LHCN-M2 (cell line): ENCODE measurements around the gene USHBP1. TPM values are rescaled to one million over a fixed set of nuclear protein-coding genes. Genes with fewer than 3 reads are reported as not detected.
A peak's percentile ranks its signal among the peaks of the same experiment; 100 is the strongest.

Experiments used
- DNase-seq: peaks from one replicate; pipeline ENCODE4 v3.0.0-alpha.2; 2012; ENCODE audit warnings: low read depth
- polyA plus RNA-seq: library from polyadenylated mRNA; unstranded; fragments of >200 nt; gene quantifications from one replicate; pipeline ENCODE4 v1.2.1, GENCODE V29; 2012; ENCODE audit warnings: missing spikeins
- total RNA-seq: library from RNA; depleted of rRNA; stranded (reverse); fragments of >200 nt; gene quantifications from 2 replicates; pipeline ENCODE4 v1.2.3, GENCODE V29; 2014; rRNA removed

Gene USHBP1, protein sequence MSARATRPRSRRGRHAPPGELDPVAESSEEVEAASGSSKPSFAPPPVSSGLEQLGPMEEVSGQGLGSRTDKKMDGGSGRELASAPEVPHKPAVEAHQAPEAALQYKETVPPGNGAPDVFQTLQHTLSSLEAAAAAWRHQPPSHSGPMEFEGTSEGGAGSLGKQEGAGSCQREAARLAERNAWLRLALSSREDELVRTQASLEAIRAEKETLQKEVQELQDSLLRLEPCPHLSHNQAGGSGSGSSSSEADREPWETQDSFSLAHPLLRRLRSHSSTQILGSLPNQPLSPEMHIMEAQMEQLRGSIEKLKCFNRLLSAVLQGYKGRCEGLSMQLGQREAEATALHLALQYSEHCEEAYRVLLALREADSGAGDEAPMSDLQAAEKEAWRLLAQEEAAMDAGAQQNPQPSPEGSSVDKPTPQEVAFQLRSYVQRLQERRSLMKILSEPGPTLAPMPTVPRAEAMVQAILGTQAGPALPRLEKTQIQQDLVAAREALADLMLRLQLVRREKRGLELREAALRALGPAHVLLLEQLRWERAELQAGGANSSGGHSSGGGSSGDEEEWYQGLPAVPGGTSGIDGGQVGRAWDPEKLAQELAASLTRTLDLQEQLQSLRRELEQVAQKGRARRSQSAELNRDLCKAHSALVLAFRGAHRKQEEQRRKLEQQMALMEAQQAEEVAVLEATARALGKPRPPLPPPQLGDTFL
- not detected in 2 replicates for total RNA-seq
- polyA plus RNA-seq: not detected

DNA sequence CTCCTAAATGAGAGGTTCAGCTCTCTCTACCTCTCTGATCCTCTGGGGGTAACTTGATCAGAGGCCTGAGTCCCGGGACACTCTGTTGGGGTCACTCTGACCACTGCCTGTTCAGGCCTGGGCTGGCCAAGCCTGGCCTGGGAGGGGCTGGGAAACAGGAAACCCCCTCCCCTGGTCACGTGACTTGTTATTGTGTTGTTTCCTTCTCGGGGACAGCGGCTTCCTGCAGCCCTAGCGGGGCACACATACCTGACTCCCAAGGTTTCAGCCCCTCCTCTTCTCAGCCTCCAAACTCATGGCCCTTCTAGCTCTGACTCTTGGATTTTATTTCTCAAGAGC lies at the start of gene USHBP1:
Gene USHBP1, minus strand, starts transcription at position 105 of the 339 bp plus-strand sequence. CDS start 446 bp downstream, outside the sequence.
- DNase-seq: no peak

DNA sequence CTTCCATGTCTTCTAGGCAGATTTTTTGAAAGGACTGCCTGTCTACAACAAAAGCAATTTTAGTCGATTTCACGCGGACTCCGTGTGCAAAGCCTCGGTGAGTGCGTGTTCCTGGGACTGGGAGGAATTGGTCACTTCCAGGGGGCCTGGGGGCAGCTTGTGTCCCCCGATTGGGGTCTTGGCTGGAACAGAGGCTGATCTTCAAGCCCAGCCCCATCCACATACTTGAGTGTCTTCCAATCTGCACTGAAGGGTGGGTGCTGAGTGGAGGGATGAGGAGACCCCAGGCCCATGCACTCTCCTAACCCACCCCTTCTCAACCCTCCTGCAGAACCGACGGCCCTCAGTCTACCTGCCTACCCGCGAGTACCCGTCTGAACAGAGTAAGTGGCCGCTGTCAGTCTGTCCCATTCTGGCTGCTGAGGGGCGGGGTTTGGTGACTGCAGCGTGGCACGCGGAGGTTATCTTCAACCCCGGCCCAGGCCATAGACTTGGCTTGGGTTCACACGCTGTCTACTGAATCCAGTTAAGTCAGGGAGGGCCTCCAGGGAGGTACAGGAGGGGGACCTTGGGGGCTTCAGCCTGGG lies 49.6 kb upstream of the USHBP1 start:
- no peak for DNase-seq

DNA sequence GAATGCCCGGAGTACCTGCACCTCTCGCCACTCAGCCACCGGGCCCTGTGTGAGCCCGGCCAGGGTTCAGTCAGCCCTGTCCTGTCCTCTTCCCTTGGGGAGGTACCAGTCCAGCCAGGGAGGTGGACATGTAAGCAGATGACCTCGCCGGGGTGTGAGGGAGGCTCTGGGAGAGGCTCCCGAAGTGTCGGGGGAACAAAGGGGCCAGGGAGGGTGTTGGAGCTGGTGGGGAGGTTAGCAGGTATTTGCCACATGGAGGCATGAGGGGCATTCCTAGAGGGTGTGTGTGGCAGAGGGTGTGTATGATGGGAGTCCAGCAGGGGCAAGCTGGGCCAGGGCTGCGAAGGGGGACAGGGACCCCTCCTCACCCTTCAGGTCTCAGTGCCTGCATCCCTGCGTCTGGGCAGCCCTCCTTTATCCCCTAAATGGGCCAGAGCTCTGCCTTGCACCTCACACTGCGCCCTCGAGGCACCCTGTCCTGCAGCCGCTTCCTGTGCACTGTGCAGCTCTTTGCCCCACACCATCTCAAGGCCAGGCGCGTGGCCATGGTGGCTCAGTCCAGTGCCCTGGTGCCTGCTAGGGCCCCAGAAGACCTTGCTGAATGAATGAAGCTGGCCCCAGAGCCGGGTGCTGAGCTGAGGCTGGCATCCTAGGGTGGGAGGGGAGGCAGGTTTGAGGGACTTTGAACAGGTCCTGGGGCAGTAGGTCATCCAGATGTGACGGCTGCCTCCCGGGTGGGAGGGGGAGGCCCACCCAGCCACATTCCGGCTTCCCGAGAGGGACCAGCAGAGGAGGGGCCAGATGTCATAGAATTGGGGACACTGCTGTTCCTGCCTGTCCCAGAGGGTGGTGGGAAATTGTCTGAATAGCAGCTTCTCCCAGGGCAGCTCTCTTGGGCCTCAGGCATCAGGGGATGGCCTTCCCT lies 47.9 kb upstream of the USHBP1 start:
- DNase-seq: no peak

DNA sequence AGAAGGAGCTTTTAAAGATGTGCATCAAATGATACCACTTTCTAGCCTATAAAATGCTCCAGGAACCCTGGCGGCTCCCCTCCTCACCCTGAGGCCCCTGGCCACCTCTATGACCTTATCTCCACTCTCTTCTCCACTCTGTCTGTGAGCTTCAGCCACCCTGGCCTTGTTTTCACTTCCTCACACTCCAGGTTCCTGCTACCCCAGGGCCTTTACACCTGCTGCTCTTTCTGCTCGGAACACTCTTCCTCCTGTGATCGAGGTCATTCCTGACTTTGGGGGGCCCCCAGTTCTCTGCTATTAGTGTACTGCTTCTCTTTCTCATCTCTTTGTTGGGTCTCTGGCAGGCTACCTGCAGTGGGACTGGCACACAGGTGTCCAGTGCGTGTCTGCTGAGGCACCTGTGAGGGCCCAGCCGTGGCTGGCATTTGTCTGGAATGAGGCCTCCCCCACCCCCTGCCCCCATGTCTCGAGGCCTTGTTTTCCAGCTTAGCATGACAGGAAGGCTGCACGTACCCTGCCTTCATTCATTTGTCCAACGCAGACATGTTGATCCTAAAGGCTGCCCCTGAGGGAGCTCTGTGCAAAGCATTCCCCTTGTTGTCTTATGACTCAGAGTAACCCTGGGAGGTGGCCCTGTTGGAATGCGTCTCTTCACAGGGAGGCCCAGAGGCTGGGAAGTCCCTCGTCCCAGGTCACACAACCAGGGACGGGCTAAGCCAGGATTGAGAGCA lies 47.1 kb upstream of the USHBP1 start:
- DNase-seq: peak; percentile 40

DNA sequence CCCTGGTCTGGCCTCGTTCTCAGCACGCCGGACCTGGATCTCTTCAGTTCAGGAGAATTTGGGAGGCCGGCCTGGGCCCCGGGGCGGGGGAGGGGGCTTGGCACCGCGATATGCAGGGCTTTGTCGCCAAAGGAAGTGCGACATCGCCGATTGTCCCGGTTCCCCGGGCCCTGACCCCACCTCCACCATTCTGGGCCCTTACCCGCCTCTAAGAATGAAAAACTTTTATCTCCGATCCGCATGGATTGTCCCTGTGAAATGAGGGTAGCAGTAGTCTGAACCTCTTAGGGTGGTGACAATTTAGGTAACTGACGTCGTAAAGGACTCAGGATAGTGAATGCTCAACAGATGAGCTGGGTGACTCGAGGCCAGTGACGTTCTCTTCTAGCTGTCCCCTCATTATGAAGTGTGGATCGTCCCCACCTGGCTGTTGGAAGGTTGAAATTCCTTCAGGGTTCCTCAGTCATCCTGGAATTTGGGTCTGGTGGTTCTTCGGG lies 45.5 kb upstream of the USHBP1 start:
- DNase-seq: no peak

DNA sequence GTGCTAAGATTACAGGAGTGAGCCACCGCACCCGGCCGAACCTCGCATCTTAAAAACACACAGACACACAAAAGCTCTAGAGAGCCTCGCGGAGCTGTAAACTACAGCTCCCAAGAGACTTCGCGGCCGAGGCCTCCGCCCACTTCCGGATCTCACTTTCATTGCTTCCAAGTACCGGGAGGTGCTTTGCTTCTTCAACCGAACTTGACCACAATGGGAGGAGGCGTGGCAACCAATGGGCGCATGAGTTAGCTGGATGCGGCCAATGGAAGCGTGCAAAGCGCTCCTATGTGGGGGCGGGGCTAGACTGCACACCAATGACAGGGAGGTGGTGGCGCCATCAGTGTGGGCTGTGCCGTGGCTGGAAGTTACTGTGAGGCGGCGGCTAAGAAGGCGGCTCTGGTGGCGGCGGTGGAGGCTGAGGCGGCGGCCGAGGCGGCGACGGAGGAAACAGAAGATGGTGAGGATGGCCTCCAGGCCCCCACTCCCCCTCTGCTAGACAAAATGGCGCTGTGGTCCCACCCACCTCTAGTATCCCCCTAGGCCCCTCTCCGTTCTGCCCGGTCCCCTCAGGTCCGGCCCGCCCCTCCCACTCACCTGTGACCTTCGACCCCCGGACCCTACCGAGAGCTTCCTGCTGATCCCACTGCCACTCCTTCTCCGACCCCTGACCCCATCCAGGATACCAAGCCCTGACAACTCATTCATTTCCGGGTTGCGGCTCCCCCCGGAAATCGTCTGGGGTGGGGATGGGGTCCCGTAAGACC lies 44.8 kb upstream of the USHBP1 start, which contains the start of gene DDA1:
Gene DDA1, plus strand, starts transcription at position 366 of the 767 bp plus-strand sequence. Its CDS starts 92 bp downstream, at position 458.
- peak; percentile 100 for DNase-seq

DNA sequence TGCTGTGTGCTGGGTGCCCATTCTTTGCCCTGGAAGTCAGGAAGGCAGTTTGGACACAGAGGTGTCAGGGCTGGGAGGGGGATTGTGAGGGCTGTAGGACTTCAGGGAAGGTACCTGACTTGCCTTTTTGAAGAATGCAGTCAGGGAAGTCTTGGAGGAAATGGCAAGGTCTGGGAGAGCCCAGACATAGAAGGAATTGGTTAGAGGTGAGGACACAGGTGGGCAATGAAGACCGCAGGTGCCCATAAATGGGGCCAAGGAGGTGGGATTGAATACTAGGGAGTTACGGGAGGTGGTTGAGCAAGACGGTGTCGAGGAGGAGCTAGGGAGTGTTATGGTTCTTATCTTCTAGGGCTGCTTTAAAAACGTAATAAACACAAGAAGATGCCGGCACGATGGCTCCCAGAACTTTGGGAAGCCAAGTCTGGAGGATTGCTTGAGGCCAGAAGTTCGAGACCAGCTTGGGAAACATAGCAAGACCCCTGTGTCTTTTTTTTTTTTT lies 43.4 kb upstream of the USHBP1 start:
- no peak for DNase-seq

DNA sequence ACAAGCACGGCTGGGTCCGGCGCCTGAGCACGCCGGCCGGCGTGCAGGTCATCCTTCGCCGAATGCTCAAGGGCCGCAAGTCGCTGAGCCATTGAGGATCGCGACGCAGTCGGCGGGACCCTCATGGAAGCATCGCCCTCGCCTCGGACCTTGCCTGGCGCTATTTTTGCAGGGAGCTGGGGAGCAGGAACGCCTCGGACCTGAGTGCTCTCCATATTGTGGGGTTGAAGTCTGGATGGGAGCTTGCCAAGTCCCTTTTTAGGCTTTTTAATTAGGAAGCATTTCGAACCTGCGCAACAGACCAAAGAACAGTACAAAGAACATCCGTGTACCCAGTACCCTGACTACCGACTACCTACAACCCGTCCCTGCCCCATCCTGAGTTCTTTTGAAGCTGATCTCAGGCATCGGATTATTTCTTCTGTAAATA lies 41.8 kb upstream of the USHBP1 start:
- DNase-seq: no peak

DNA sequence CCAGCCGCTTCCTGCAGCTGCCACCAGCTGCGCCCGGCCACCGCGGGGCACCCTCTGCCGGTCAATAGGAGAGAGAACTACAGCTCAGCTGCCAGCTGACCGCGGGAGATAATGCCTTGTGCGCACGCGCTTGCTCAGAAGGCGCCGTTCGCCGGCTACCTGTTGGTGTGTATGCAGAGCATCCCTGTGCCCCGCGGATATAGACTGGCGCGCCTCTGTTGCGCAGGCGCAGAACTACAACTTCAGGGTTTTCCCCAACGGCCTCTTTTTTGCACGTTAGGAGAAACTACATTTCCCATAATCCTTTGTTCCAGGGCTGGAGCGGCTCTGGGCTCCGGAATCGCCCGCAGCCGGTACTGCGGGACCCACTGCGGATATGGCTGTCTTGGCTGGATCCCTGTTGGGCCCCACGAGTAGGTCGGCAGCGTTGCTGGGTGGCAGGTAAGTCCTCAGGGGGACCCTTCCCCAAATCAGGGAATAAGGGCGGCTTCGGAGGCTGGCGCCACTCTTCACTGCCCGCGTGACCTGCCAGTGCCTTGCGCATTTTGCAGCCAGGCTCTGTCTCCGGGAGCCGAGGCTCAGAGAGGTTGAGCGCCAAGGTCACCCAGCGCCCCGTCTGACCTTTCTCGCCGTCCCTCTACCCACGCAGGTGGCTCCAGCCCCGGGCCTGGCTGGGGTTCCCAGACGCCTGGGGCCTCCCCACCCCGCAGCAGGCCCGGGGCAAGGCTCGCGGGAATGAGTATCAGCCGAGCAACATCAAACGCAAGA lies 41.2 kb upstream of the USHBP1 start, which contains the start of gene MRPL34:
Gene MRPL34, plus strand, starts transcription at position 356 of the 768 bp plus-strand sequence. Its CDS starts 21 bp downstream, at position 377.
- peak; percentile 99 for DNase-seq

DNA sequence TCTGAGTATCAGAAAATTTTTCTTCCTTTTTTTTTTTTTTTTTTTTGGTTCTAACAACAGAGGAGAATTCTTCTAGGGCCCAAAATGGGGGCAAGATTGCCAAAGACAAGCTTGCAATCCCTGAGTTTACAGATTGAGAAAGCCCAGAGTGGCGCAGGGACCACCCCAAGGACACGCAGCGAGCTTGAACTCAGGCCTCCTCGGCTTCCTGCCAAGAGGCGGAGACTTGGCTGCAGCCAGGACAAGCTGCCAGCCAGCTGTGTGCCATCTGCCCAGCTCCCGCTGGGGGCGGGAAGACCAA lies 40.6 kb upstream of the USHBP1 start:
- no peak for DNase-seq

DNA sequence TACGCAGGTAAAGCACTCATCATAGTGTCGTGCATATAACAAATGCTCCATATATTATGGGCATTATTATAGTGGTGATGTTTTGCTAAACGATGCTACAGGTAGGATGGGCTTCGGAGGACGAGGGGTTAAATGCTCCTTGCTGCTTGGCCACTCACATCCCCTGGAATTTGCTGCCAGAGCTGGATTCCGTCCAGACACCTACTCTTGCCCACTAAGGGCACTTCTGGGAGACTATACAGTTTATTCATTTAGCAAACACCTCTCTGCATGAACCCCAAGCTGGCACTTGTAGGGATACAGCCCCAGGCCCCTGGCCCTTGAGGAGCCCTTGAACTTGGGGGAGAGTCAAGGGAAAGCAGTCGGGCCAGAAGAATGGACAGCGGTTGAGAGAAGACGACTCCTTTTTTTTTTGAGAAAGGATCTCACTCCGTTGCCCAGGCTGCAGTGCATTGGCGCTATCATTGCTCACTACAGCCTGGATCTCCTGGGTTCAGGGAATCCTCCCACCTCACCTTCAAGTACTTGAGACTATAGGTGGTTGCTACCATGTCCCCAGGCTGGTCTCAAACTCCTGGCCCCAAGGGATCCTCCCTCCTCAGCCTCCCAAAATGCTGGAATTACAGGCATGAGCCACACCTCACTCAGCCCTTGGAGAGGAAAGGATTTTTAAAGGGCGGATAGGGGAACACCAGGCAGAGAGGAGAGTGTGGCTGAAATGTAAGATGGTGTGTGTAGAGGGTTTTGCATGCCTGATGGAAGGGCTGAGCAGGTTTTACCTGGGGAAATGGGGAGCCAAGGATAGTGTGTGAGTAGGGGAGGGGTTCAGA lies 40.1 kb upstream of the USHBP1 start:
- DNase-seq: no peak

DNA sequence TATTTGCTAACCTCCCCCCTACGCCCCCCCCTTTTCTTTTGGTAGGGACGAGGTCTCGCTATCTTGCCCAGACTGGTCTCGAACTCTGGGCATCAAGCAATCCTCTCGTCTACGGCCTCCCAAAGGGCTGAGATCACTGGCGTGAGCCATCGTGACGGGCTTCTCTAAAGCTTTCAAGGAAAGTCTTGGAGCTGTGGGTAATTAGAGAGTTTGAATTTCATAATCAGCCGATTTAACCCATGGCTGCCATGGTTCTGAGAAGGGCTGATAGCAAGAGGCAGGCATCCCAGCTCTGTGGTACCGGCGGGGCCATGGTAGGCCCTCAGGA lies 39.4 kb upstream of the USHBP1 start:
- no peak for DNase-seq

DNA sequence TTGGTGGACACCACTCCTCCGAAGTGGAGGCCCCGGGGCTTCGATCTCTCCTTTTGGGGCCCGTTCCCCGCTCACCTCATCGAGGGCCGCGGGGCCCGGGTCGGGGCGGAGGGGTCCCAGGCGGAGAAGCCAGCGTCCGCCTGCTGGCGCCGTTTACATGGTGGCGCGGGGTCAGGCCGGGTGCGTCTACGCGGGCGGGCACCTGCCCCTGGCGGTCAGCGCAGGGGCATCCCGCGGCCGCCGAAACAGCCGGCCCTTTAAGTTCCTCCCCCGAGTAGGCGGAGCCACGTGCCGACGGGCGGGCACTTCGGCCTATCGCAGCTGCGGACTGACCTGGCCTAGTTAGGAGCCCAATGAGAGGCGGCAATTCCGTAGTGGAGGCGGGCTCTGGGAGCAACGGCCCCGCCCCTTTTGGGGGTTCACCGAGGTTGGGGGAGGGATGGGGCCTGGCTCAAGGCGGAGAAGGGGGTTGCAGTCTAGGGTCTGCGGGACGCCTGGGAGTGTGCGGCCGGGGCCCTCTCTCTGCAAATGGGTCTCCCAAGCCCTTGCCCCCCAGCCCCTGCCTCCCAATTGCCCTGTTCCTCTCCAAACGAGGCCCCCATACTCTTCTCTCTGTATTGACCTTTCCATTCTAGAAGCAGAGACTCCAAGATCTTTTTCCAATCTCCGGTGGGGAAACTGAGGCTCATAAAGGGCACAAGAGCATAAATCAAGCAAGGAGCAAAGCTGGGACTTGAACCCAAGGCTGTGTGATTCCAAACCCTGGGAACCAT lies 38.8 kb upstream of the USHBP1 start, which contains the start of gene ABHD8:
Gene ABHD8, minus strand, starts transcription at position 259 of the 773 bp plus-strand sequence. CDS start 1,809 bp downstream, outside the sequence.
- peak; percentile 94 for DNase-seq

DNA sequence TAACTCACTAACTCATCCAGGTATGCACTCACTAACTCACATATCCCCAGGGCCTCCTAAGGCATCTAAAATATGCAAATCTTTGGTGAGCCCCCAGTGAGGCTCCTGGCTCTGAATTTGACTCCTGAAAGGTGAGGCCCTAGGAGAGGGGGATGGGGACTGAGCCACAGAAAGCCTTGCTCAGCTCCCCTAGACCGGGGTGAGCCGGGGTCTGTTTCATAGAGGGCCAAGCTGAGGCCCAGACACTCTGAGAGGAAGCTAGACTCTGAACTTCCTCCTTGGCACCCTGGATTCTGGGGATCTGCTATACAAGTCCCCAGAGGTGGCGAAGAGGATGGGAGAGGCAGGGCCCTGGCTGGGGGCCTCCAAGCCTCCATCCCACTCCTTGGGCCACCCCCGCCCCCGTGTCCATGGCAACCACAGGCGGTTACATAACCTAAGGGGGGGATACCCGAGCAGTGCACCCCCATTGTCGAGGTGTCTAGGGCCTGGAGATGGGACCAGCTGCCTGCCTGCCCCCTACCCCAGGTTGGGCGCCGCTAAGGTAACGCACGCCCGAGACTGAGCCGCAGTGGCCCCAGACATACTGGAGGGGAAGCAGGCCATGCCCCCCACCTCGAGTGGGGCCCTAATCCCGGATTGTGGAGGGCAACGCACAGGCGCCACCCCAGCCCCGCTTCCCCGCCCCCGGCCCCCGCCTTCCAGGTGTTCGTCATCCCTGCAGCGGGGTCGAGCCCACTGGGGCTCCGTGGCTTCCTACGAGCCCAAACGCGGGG lies 38.0 kb upstream of the USHBP1 start:
- DNase-seq: no peak

DNA sequence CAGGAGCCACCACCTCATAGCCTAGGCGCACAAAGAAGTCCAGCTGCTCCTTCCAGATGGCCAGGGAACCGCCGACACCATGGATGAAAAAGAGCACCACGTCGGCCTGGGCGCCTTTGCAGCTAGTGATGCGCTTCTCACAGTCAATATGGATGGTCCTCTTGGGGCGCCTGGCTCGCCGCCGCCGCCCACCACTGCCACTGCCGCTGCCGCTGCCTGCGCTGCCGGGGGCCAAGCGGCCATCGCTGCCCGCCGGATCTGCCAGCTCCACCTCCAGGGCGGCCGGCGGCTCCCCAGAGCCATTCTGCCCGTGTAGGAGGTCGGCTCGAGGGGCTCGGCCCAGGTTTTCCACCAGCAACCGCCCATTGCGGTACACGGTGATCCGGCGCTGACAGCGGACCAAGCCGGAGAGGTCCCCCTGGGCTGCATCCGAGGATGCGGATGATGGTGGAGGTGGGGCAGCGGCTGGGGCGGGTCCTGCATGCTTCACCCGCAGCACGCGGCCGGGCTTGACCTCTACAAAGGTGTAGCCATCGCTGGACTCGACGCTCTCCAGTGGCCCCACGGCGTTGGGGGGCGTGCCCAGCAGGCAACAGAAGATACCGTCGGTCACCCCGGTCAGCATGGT lies 36.6 kb upstream of the USHBP1 start:
- no peak for DNase-seq

DNA sequence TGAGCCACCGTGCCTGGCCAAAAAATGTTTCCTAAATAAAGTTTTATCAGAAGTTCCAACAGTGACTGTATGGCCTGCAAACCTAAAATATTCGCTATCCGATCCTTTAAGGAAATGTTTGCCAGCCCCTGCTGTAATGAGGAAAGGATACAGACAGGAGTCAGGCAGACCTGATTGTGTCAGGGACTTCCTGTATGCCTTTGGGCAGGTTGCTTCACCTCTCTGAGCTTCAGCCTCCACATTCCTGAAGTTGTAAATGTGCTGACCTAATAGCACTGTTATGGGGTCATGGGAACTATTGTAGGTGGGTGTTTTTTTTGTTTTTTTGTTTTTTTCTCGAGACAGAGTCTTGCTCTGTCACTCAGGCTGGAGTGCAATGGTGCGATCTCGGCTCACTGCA lies 32.4 kb upstream of the USHBP1 start:
- DNase-seq: no peak
